Mammary epithelial cell (primary cell): ENCODE data around the gene GCC2.

Experiments
- EZH2 ChIP-seq: IDR thresholded peaks from 2 replicates; pipeline ENCODE4 v1.6.1; 2012; ENCODE audit warnings: low read length, inconsistent platforms, borderline replicate concordance
- TF ChIP-seq, protein P1 (sequence below), 2 donors: IDR thresholded peaks in 1 of 2; conservative IDR thresholded peaks in 1 of 2; 2 replicates each; pipeline ENCODE4 v1.5.1; 2011 to 2012; ENCODE audit warnings: inconsistent platforms in 2 of 2, low read length in 2 of 2, mild to moderate bottlenecking in 2 of 2, control low read depth in 1 of 2, low read depth in 1 of 2; ENCODE audit not compliant: insufficient read depth in 1 of 2; ENCODE audit errors: extremely low read depth in 1 of 2

DNA sequence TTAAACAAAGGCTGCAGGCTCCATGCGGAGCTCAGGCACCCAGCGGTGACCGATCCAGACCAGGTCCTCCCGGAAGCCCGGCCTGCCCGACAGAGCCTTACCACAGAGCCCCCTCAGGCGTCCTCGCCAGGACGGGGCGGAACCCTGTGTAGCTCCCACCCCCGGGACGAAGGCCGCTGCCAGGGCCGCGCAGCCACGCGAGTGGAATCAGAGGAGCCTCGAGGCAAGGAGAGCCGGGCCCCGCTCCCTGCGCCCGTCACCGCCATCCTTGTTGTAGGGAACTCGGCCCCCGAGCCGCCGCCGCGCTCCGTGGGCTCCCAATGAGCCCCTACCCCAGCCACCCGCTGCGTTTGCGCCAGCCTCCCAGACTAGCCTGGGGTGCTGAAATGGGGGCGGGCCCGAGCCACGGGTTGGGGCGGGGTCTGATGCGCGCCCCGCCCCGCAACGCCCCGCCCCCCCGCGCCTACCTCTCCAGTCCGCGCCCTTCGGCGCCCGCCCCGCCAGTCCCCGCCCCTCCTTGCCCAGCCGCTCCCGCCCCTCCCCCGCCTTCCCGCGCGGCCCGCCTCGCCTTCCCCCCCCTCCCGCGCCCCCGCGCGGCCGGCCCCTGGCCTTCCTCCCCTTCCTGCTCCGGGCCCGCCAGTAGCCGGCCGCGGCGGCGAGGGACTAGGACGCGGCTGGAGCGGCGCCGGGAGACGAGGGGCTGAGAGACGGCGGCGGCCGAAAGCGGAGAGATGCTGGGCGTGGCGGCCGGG is 85.0 kb downstream of the GCC2 start, which contains the start of gene LIMS1:
- TF ChIP-seq, protein P1, sequence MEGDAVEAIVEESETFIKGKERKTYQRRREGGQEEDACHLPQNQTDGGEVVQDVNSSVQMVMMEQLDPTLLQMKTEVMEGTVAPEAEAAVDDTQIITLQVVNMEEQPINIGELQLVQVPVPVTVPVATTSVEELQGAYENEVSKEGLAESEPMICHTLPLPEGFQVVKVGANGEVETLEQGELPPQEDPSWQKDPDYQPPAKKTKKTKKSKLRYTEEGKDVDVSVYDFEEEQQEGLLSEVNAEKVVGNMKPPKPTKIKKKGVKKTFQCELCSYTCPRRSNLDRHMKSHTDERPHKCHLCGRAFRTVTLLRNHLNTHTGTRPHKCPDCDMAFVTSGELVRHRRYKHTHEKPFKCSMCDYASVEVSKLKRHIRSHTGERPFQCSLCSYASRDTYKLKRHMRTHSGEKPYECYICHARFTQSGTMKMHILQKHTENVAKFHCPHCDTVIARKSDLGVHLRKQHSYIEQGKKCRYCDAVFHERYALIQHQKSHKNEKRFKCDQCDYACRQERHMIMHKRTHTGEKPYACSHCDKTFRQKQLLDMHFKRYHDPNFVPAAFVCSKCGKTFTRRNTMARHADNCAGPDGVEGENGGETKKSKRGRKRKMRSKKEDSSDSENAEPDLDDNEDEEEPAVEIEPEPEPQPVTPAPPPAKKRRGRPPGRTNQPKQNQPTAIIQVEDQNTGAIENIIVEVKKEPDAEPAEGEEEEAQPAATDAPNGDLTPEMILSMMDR (conservative IDR thresholded peaks at IDR 0.05 in 1 of 2, IDR thresholded peaks at IDR 0.05 in 1 of 2; ENCODE audit: extremely low read depth in 1 of 2, insufficient read depth in 1 of 2, low read depth in 1 of 2, low read length in 2 of 2), result no peak
- TF ChIP-seq EZH2, result no peak
